ENCODE data around the gene CDHR5.

The CDHR5 gene

GRCh38 chr11:587978-588380 is 36.8 kb downstream of the CDHR5 start:
- Histone ChIP-seq H3K9ac (ENCODE audit: low read length) (no peak overlapping the region), H3K4me2 (ENCODE audit: low read depth, low read length, poor library complexity, severe bottlenecking) (no peak overlapping the region), H3K27ac (ENCODE audit: low read depth, low read length) (no peak overlapping the region), H3K79me2 (ENCODE audit: insufficient read depth, low read length) (no peaks in the 10 kb centered on the region; the same call in 1 of the 2 replicates), H3K9me2 (replicated peaks; ENCODE audit: insufficient read depth, low read length) (no peaks in the 10 kb centered on the region), H4K20me1 (ENCODE audit: low read depth, low read length) (no peaks in the 10 kb centered on the region), H2AFZ (ENCODE audit: low read depth, low read length, severe bottlenecking) (no peak overlapping the region), H3K27me3 (ENCODE audit: low read length) (no peaks in the 10 kb centered on the region), H3F3A (ENCODE audit: insufficient read depth) (no peaks in the 10 kb centered on the region), H3K4me3 (ENCODE audit: insufficient read depth, low read length, poor library complexity, severe bottlenecking) (no peak overlapping the region), H3K36me3 (ENCODE audit: low read length) (peaks cover 12% of the 10 kb centered on the region; the same call in 1 of the 2 replicates), H3K9me3 (ENCODE audit: insufficient read depth, low read length) (no peaks in the 10 kb centered on the region)
- no peak for TF ChIP-seq EZH2phosphoT487 (conservative IDR thresholded peaks at IDR 0.05; ENCODE audit: low read length)
- TF ChIP-seq CTCF (IDR thresholded peaks at IDR 0.05; ENCODE audit: insufficient read depth, low read length, poor library complexity, severe bottlenecking) = no peak

DNA sequence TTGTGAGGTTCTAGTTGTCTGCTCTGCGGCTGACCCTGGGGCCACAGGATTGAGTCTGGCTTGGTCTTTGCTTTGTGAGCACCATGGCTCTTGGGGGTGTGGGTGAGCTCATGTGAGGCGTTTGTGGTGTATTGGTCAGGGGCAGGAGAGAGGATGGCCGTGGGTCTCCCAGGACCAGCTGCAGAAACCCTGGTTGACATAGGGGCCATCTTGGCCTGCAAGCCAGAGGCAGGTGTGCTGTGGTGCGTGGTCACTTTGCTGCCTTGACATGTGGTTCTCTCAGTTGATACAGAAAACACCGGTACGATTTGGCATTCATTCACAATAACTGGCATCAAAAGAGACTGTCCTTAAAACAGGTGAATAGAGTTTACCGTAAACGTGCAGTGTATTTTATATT is 37.2 kb downstream of the CDHR5 start:
- no peak overlapping the region for H3K9ac ChIP-seq (ENCODE audit: low read length)
- H3F3A ChIP-seq (ENCODE audit: insufficient read depth) = no peaks in the 10 kb centered on the region
- H3K27me3 ChIP-seq (ENCODE audit: low read length) = no peaks in the 10 kb centered on the region
- no peak overlapping the region for H3K4me3 ChIP-seq (ENCODE audit: insufficient read depth, low read length, poor library complexity, severe bottlenecking)
- TF ChIP-seq EZH2phosphoT487 (conservative IDR thresholded peaks at IDR 0.05; ENCODE audit: low read length) (no peak), CTCF (IDR thresholded peaks at IDR 0.05; ENCODE audit: insufficient read depth, low read length, poor library complexity, severe bottlenecking) (no peak)
- no peaks in the 10 kb centered on the region for H3K9me3 ChIP-seq (ENCODE audit: insufficient read depth, low read length)
- H4K20me1 ChIP-seq (ENCODE audit: low read depth, low read length) = no peaks in the 10 kb centered on the region
- peaks cover 12% of the 10 kb centered on the region; the same call in 1 of the 2 replicates for H3K36me3 ChIP-seq (ENCODE audit: low read length)
- H3K4me2 ChIP-seq (ENCODE audit: low read depth, low read length, poor library complexity, severe bottlenecking) = no peak overlapping the region
- no peaks in the 10 kb centered on the region for H3K9me2 ChIP-seq (replicated peaks; ENCODE audit: insufficient read depth, low read length)
- H3K79me2 ChIP-seq (ENCODE audit: insufficient read depth, low read length) = no peaks in the 10 kb centered on the region; the same call in 1 of the 2 replicates
- H2AFZ ChIP-seq (ENCODE audit: low read depth, low read length, severe bottlenecking) = no peak overlapping the region
- no peak overlapping the region for H3K27ac ChIP-seq (ENCODE audit: low read depth, low read length)

DNA sequence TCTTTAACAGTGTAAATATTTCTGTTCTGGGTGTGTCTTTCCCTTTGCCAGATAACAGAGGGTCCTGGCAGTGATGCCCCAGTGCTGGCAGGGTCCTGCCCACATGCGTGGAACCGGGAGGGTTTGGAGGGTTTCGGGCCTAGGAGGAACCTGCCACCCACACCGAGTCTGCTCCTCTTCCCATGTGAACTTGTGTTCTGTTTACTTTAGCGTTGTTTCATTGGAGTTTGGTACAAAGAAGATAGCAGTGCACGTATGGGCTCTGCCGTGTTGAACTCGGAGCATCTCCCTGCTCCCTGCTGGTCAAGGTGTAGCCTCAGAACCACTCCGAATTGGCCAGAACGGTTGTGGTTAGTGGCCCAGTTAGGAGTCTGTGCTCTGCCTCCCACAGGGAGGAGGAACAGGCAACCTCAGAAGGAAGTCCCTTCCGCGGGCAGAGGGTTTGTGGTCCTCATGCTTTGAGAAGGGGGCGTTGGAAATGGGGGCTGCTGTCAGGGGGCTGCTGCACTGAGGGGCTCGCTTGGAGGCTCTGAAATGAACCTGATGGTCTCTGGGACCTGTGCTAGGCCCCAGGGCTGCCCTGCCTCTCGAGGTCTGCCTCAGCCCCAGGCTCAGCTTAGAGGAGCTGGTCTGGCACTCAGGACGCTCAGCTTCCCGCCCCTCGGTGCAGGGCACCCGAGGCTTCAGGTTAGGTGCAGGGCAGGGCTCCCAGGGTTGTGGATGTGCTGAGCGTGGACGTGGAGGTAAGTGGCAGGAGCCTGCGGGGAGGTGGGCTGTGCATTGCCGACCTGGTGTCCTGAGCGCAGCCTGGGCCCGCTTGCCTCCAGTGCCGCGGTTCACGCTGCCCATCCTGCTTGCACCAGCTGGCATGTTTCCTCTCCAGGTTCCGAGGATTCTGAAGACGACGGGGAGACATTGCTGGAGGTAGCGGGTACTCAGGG is 38.1 kb downstream of the CDHR5 start:
- H3K4me2 ChIP-seq (ENCODE audit: low read depth, low read length, poor library complexity, severe bottlenecking) = no peak overlapping the region
- H3K4me3 ChIP-seq (ENCODE audit: insufficient read depth, low read length, poor library complexity, severe bottlenecking) = no peak overlapping the region
- H3K9ac ChIP-seq (ENCODE audit: low read length) = no peak overlapping the region
- H3K9me2 ChIP-seq (replicated peaks; ENCODE audit: insufficient read depth, low read length) = no peaks in the 10 kb centered on the region
- no peaks in the 10 kb centered on the region for H3K9me3 ChIP-seq (ENCODE audit: insufficient read depth, low read length)
- H4K20me1 ChIP-seq (ENCODE audit: low read depth, low read length) = no peaks in the 10 kb centered on the region; the same call in 1 of the 2 replicates
- H3K27me3 ChIP-seq (ENCODE audit: low read length) = no peaks in the 10 kb centered on the region
- H3K79me2 ChIP-seq (ENCODE audit: insufficient read depth, low read length) = peaks cover 7% of the 10 kb centered on the region
- no peak for TF ChIP-seq EZH2phosphoT487 (conservative IDR thresholded peaks at IDR 0.05; ENCODE audit: low read length)
- no peak for TF ChIP-seq CTCF (IDR thresholded peaks at IDR 0.05; ENCODE audit: insufficient read depth, low read length, poor library complexity, severe bottlenecking)
- no peak overlapping the region for H3K27ac ChIP-seq (ENCODE audit: low read depth, low read length)
- H3K36me3 ChIP-seq (ENCODE audit: low read length) = peaks cover 12% of the 10 kb centered on the region; the same call in 1 of the 2 replicates
- no peaks in the 10 kb centered on the region for H3F3A ChIP-seq (ENCODE audit: insufficient read depth)
- H2AFZ ChIP-seq (ENCODE audit: low read depth, low read length, severe bottlenecking) = no peak overlapping the region

Measured in SU-DHL-6 (cell line).